ENCODE results near the gene FCMR.

GRCh38 chr1:206903687-206904086, 18.1 kb downstream of the FCMR start:
- no peak for TF ChIP-seq CTCF (IDR thresholded peaks at IDR 0.05)
- no peak for TF ChIP-seq EP300 (IDR thresholded peaks at IDR 0.05)
- no peak for TF ChIP-seq POLR2A (IDR thresholded peaks at IDR 0.05)

Measured in ovary (tissue), 3 donors.